SHP77 (cell line): ENCODE measurements around the gene ST6GAL1.
"Not testable (repeated sequence)": the region's sequence is repeated elsewhere in the genome, so short reads cannot be mapped to it uniquely, and the experiment has no call there.

Source experiments
- DNase-seq, 2 experiments: peaks; one replicate each; lab custom pipeline; 2025; lab: John Stamatoyannopoulos, UW

ST6GAL1 gene, protein sequence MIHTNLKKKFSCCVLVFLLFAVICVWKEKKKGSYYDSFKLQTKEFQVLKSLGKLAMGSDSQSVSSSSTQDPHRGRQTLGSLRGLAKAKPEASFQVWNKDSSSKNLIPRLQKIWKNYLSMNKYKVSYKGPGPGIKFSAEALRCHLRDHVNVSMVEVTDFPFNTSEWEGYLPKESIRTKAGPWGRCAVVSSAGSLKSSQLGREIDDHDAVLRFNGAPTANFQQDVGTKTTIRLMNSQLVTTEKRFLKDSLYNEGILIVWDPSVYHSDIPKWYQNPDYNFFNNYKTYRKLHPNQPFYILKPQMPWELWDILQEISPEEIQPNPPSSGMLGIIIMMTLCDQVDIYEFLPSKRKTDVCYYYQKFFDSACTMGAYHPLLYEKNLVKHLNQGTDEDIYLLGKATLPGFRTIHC

DNA sequence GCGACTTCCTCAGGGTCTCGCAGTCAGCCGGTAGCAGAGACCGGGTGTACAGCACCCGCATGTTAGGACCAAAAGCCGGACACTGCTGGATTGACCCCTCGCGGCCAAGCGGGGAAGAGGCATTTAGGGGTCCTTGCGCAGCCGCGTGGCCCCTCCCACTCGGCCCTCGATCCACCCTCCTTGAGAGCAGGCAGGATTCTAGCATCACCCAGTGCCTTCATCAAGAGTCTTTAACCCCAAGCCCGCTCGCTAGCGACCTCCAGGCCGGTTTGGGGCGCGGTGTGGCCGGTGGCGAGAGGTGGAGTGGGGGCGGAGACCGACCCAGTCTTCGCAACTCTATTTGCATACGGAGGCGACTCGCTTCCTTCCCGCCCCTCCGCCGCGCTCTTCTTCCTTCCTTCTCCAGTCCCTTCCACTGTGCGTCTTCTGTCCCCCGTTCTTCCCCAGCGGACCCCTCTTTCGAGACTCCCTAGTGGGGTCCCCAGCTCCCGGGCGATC, at the start of gene ST6GAL1:
ST6GAL1 (plus strand) TSS at position 384 of the 498 bp plus-strand sequence. CDS start 112,178 bp downstream, outside the sequence.
- DNase-seq: no peak

DNA sequence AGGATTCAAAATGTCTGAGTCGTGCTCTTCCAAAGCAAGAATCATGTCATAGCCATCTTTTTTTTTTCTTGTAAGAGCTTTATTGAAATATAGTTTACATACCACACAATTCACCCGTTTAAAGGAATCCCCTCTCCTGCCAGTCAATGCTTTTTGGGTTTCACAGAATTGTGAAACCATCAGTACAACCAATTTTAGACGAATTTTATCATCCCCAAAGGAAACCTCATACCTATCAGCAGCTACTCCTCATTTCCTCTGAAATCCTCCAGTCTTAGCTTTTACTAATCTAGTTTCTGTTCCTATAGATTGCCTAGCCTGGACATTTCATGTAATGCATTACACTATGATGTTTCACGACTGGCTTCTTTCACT, 48.2 kb upstream of the ST6GAL1 start:
- no peak for DNase-seq

DNA sequence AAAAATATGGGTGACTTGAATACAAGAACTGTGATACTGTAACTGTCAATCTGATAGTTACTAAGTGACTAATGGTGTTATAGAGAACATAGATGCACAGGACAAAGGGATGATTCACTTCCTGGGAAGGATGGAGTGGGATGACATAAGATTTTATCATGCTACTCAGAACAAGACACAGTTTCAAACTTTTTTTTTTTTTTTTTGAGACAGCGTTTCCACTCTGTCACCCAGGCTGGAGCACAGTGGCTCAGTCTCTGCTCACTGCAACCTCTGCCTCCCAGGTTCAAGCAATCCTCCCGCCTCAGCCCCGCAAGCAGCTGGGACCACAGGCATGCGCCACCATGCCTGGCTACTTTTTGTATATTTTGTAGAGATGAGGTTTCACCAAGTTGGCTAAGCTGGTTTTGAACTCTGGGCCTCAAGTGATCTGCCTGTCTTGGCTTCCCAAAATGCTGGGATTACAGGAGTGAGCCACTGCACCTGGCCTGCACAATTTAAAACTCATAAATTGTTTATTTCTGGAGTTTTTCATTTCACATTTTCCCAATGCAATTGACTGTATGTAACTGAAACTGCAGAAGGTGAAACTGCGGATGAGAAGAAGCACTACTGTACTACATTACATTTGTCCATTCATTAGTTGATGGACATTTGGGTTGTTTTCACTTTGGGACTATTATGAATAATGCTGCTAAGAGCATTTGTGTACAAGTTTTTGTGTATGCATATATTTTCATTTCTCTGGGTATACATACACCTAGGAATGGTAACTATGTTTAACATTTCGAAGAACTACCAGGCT, 47.2 kb upstream of the ST6GAL1 start:
- no peak for DNase-seq

DNA sequence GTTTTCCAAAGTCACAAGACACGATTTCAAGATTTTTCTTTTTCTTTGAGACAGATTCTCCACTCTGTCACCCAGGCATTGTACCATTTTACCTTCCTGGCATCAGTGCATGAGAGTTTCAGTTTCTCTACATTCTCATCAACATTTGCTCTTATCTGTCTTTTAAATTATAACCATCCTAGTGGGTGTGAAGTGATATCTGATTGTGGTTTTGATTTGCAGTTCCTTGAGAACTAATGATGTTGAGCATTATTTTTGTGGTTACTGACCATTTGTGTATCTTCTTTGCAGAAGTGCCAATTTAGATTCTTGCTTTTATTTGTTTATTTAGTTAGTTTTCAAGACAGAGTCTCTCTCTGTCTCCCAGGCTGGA, 46.7 kb upstream of the ST6GAL1 start:
- DNase-seq: no peak

DNA sequence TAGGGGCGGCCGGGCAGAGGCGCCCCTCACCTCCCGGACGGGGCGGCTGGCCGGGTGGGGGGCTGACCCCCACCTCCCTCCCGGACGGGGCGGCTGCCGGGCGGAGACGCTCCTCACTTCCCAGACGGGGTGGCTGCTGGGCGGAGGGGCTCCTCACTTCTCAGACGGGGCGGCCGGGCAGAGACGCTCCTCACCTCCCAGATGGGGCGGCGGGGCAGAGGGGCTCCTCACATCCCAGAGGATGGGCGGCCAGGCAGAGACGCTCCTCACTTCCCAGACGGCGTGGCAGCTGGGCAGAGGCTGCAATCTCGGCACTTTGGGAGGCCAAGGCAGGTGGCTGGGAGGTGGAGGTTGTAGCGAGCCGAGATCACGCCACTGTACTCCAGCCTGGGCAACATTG, 45.5 kb upstream of the ST6GAL1 start:
- not testable (repeated sequence) for DNase-seq

DNA sequence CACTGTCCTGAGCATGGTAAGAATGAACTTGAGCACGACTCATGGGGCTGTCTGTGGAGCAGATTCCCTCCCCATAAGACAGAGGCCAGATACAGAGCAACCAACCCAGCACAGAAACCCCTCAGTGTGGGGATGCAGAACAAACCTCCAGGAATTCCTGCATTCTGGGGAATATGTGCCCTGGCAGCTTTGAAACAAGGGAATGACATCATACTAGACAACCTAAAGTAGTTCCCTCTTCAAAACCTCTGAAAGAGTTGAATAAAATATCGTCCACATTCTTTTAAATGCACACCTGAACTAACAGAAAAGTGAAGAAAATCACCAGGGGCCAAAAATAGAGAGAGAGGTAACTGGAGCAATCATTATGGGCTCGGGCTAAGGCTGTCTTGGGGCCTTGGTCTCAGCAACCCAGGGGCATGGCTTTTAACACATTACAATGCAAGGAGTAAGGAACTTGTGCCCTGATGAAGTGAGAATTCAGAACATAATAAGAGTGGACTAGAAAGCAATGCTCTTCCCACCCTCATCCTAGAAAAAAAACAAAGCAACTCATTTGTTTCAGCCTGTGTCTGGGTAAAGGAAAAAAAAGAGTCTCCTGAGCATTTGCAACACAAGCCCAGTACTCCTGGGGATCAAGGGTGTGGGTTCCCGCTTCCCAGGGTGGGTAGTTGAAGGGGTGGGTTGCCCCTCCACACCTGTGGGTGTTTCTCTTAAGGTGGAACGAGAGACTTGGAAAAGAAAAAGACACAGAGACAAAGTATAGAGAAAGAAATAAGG, 43.9 kb upstream of the ST6GAL1 start:
- no peak for DNase-seq

DNA sequence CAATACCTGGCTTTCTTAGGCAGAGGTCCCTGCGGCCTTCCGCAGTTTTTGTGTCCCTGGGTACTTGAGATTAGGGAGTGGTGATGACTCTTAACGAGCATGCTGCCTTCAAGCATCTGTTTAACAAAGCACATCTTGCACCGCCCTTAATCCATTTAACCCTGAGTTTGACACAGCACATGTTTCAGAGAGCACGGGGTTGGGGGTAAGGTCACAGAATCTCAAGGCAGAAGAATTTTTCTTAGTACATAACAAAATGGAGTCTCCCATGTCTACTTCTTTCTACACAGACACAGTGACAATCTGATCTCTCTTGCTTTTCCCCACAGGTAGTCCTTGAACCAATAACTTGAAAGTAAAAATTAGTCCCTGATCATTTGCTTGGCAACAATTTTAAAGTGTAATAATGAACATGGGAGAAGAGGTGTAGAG, 42.8 kb upstream of the ST6GAL1 start:
- DNase-seq: not testable (repeated sequence)

DNA sequence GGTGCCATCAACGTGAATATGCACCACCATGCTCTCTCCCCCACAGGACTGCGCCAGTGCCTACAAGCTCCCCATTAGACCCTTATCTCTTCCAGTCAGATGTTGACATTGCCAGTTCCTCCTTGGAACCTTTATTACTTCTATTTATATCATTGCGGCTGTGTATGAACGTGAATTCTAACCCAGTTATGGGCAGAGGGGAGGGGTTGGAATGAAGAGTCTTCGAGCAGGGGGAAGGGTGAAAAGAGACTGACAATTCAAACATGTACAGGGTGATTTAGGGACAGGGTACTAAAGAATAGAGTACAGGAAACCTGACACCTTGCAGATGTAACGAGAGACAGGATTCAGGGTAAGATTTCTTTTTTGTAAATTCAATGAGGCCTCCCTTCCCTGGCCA, 41.8 kb upstream of the ST6GAL1 start:
- no peak for DNase-seq

DNA sequence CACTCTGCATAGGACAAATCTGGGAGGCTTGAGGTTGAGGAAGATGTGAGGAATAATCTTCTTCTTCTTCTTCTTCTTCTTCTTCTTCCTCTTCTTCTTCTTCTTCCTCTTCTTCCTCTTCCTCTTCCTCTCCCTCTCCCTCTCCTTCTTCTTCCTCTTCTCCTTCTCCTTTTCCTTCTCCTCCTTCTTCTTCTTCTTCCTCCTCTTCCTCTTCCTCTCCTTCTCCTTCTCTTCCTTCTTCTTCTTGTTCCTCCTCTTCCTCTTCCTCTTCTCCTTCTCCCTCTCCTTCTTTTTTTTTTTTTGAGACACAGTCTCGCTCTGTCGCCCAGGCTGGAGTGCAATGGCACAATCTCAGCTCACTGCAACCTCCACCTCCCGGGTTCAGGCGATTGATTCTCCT, 40.6 kb upstream of the ST6GAL1 start:
- not testable (repeated sequence) for DNase-seq

DNA sequence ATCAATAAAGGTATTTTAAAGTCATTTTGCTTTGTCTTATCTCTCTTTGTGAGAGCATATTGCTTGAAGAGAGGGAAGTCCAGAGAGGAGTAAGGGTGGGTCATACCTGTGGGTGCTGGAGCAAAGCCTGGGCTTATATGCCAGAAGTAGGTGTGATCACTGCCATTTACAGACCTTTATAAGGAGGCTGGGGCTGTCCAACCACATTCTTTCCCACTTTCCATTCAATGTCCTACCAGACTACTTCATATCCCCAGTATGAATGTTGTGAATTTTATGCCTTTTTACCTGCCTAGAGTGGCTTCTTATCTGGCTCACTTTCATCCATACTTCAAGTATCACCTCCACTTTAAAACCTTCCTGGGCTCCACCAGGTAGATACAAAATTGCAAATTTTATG, 39.4 kb upstream of the ST6GAL1 start:
- no peak for DNase-seq

DNA sequence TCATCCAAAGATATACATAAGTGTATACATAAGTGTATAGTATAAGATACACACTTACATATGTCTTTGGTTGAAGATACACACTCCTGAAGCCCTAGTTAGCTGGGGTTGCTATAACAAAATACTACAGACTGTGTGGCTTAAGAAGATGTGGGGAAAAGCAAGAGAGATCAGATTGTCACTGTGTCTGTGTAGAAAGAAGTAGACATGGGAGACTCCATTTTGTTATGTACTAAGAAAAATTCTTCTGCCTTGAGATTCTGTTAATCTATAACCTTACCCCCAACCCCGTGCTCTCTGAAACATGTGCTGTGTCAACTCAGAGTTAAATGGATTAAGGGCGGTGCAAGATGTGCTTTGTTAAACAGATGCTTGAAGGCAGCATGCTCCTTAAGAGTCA, 37.3 kb upstream of the ST6GAL1 start:
- not testable (repeated sequence) for DNase-seq

DNA sequence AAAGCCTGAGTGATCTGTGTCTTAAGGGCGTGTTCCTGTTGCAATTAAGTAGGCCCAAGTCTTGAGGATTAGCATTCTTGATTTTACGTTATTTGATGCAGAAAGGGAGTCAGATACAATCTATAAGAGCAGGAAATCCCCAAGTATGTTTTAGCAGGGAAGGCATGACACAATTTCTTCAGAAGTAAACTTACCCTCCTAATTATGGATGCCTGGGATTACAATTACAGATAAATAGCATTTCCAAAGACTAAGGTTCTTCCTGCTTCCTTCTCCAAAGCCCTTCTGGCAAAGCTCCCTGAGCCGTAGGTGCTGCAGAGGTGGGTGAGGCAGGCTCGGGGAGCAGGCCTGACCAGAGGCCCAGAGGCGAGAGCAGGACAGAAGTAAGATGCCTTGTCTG, 34.9 kb upstream of the ST6GAL1 start:
- no peak for DNase-seq

DNA sequence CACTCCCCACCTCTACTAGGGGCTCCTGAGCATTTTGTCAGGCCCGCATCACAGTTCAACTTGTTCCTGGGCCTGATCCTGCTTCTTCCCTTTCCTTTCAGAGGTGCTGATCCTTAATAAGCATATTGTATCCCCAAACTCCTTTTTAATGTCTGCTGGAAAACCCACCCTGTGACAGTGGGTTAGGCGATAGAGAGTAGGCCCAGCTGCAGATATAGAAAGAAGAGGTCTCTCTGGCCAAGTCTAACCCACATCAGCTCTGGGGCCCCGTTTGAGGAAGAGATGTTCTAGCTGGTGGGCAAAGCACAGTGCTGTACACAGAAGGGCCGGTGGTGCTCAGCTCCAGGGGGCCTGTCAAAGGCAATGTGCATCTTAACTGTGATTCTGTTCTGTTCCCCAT, 34.3 kb upstream of the ST6GAL1 start:
- no peak for DNase-seq

DNA sequence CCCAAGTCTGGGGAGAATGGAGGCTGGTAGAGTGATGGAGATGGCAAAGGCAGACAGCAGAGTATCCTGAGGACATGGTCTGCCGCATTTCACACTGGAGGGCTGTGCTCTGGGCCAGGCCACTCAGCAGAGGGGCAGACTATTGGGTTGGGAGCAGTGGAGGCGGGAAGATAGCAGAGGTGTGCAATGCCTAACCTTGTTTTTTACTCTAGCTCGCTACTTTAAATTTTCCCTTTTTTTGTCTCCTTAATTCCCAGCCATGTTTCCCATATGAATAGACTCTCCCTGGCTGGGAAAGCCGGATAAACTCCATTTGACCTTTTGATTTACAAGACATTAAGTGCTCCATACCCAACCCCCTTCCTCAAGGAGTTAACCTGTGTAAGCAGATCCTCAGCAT, 33.5 kb upstream of the ST6GAL1 start:
- no peak for DNase-seq

DNA sequence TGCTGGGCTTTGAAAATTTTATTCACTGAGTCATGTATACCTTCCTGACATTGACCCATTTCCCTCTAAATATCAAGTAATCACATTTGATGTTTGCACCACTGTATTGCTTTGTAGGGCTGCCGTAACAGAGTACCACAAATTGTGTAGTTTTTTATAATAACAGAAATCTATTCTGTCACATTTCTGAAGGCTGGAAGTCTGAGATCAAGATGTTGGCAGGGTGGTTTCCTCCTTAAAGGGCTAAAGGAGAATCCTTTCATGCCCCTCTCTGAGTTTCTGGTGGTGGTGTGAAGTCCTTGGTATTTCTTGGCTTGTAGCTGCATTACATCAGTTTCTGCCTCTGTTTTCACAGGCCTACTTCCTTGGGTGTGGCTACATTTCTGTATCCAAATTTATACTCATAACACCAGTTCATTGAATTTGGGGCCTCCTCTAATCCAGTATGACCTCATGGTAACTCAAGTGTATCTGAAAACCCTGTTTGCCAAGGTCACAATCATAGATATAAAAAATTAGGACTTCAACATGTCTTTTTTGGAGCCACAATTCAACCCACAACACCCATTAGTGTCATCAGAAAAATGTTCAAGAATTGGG, 29.1 kb upstream of the ST6GAL1 start:
- DNase-seq: no peak

DNA sequence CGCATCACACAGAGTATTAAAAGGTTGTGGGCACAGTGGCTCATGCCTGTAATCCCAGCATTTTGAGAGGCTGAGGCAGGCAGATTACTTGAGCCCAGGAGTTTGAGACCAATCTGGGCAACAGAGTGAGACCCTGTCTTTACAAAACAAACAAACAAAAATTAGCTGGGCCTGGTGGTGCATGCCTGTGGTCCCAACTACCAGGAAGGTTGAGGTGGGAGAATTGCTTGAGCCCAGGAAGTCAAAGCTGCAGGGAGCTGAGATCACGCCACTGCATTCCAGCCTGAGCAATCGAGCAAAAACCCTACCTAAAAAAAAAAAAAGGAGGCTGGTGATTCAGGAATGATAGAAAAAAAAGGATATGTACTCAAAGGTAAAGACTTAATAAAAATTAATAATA, 28.2 kb upstream of the ST6GAL1 start:
- no peak for DNase-seq

DNA sequence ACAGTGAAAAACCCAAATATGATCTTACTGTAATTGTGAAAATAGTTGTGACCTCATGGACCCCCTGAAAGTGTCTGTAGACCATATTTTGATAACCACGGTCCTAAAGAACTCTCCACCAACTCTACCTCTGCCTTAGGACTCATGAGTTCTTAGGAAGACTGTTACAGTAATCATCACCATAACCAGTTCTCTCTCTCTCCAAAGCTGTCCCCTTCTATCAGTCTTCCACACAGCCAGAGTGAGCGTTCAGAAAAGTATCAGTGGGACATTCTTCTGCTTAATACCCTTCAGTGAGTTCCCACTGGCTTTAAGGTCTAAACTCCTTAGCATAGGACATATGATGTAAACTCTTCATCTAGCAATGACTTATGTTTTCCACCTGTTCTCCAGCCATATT, 27.6 kb upstream of the ST6GAL1 start:
- DNase-seq: no peak

DNA sequence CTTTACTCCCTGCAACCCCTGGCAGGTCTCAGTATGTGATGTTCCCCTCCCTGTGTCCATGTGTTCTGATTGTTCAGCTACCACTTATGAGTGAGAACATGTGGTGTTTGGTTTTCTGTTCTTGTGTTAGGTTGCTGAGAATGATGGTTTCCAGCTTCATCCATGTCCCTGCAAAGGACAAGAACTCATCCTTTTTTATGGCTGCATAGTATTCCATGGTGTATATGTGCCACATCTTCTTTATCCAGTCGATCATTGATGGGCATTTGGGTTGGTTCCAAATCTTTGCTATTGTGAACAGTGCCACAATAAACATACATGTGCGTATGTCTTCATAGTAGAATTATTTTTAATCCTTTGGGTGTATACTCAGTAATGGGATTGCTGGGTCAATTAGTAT, 26.6 kb upstream of the ST6GAL1 start:
- not testable (repeated sequence) for DNase-seq

DNA sequence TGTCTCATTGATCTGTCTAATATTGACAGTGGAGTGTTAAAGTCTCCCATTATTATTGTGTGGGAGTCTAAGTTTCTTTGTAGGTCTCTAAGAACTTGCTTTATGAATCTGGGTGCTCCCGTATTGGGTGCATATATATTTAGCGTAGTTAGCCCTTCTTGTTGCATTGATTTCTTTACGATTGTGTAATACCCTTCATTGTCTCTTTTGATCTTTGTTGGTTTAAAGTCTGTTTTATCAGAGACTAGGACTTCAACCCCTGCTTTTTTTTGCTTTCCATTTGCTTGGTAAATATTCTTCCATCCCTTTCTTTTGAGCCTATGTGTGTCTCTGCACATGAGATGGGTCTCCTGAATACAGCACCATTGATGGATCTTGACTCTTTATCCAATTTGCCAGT, 23.3 kb upstream of the ST6GAL1 start:
- not testable (repeated sequence) for DNase-seq

DNA sequence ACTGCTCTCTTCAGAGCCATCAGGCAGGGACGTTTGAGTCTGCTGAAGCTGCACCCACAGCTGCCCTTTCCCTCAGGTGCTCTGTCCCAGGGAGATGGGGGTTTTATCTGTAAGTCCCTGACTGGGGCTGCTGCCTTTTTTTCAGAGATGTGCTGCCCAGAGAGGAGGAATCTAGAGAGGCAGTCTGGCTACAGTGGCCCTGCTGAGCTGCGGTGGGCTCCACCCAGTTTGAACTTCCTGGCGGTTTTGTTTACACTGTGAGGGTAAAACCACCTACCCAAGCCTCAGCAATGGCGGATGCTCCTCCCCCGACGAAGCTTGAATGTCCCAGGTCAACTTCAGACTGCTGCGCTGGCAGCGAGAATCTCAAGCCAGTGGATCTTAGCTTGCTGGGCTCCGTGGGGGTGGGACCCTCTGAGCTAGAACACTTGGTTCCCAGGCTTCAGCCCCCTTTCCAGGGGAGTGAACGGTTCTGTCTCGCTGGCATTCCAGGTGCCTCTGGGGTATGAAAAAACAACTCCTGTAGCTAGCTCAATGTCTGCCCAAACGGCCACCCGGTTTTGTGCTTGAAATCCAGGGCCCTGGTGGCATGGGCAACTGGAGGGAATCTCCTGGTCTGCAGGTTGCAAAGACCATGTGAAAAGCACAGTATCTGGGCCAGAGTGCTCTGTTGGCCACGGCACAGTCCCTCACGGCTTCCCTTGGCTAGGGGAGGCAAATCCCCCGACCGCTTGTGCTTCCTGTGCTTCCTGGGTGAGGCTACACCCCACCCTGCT, 21.1 kb upstream of the ST6GAL1 start:
- no peak for DNase-seq
